Kidney glomerular epithelial cell (primary cell): ENCODE measurements around the gene PTCD1.
"Not testable (repeated sequence)": the region's sequence is repeated elsewhere in the genome, so short reads cannot be mapped to it uniquely, and the experiment has no call there.

ENCODE experiments used
- DNase-seq: peaks from one replicate; lab custom pipeline; 2025; lab: John Stamatoyannopoulos, UW

Gene PTCD1

GRCh38 chr7:99387239-99387635, 51.4 kb downstream of the PTCD1 start:
- DNase-seq, result not testable (repeated sequence)

GRCh38 chr7:99386584-99387238, 51.9 kb downstream of the PTCD1 start:
- DNase-seq, result no peak

GRCh38 chr7:99385564-99385963, 53.0 kb downstream of the PTCD1 start:
- no peak for DNase-seq

- no peak for DNase-seq
These were observed 54.1 kb downstream of the PTCD1 start for GRCh38 chr7:99384523-99384922.

GRCh38 chr7:99383791-99384370, 54.7 kb downstream of the PTCD1 start:
- DNase-seq, result no peak

GRCh38 chr7:99383203-99383602, 55.4 kb downstream of the PTCD1 start:
- DNase-seq, result no peak

- DNase-seq, result no peak
These were observed 56.9 kb downstream of the PTCD1 start for GRCh38 chr7:99381664-99382075.

GRCh38 chr7:99380823-99381663, 57.6 kb downstream of the PTCD1 start:
- DNase-seq, result no peak

GRCh38 chr7:99380032-99380822, 58.4 kb downstream of the PTCD1 start:
- DNase-seq, result no peak

GRCh38 chr7:99379693-99380031, 58.9 kb downstream of the PTCD1 start:
- DNase-seq, result not testable (repeated sequence)

GRCh38 chr7:99379043-99379577, 59.5 kb downstream of the PTCD1 start:
- DNase-seq, result peak; percentile 72

GRCh38 chr7:99375070-99375807, 63.4 kb downstream of the PTCD1 start:
- DNase-seq, result peak; percentile 36

- DNase-seq, result peak; percentile 37
These were observed 64.2 kb downstream of the PTCD1 start, which contains the start of gene ARPC1B for GRCh38 chr7:99374111-99375064. ARPC1B (plus strand) TSS chr7:99374730; CDS start chr7:99385715, 10,985 bp downstream.

- DNase-seq, result no peak
These were observed 65.2 kb downstream of the PTCD1 start for GRCh38 chr7:99373091-99374066.

- peak; percentile 85 for DNase-seq
These were observed 66.1 kb downstream of the PTCD1 start for GRCh38 chr7:99372275-99373090.

- DNase-seq, result no peak
These were observed 67.2 kb downstream of the PTCD1 start for GRCh38 chr7:99371376-99371920.

GRCh38 chr7:99369767-99370391, 68.7 kb downstream of the PTCD1 start:
- peak; percentile 22 for DNase-seq
